Skeletal muscle tissue (tissue), 4 donors: ENCODE data around the gene GBP6. TPM values are rescaled to one million over a fixed set of nuclear protein-coding genes. Genes with fewer than 3 reads are reported as not detected.
"Not testable (repeated sequence)": the region's sequence is repeated elsewhere in the genome, so short reads cannot be mapped to it uniquely, and the experiment has no call there.

Experiments
- H3K27ac ChIP-seq: one replicate; pipeline ENCODE4 v1.7.0; 2013; ENCODE audit warnings: mild to moderate bottlenecking, low read depth, low read length, inconsistent platforms
- H3K27me3 ChIP-seq, 3 donors: one replicate each; pipeline ENCODE4 v1.7.0; 2013; ENCODE audit warnings: low read length in 3 of 3; ENCODE audit not compliant: control insufficient read depth in 3 of 3, insufficient read depth in 3 of 3
- H3K36me3 ChIP-seq, 3 donors: one replicate each; pipeline ENCODE4 v1.7.0; 2013; ENCODE audit warnings: low read length in 3 of 3; ENCODE audit not compliant: control insufficient read depth in 3 of 3, insufficient read depth in 3 of 3
- H3K4me1 ChIP-seq, 3 donors: one replicate each; pipeline ENCODE4 v1.7.0; 2013; ENCODE audit warnings: low read length in 3 of 3, mild to moderate bottlenecking in 3 of 3; ENCODE audit not compliant: control insufficient read depth in 3 of 3, insufficient read depth in 3 of 3
- H3K4me3 ChIP-seq, 3 donors: one replicate each; pipeline ENCODE4 v1.7.0; 2013; ENCODE audit warnings: low read length in 3 of 3
- H3K9ac ChIP-seq, 3 donors: one replicate each; pipeline ENCODE4 v1.7.0; 2013; ENCODE audit warnings: low read length in 3 of 3, mild to moderate bottlenecking in 3 of 3, moderate library complexity in 2 of 3, low read depth in 1 of 3
- H3K9me3 ChIP-seq, 3 donors: one replicate each; pipeline ENCODE4 v1.7.0; 2013; ENCODE audit warnings: low read length in 3 of 3; ENCODE audit not compliant: control insufficient read depth in 3 of 3
- total RNA-seq: library from RNA; depleted of rRNA; stranded (reverse); fragments of >200 nt; gene quantifications from one replicate; pipeline ENCODE4 v1.2.3, GENCODE V29; 2014
- donor health status: Osteomylitis.

Gene GBP6
- total RNA-seq, 1 donor from 2014 or later = not detected

DNA sequence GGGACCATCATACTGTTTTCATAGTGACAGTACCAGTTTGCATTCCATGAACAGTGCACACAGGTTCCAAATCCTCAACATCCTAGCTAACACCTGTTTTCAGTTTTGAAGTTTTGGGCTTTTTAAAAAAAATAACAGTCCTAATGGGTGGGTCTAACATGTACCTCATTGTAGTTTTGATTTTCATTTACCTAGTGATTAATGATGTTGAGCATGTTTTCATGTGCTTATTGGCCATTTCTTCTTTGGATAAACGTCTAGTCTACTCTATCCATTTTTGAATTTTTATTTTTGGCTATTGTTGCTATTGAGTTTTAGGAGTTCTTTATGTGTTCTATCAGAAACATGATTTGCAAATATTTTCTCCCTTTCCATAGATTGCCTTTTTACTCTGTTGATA, 3.4 kb downstream of the GBP6 start:
- H3K27ac ChIP-seq = no peak overlapping the region
- H3K9me3 ChIP-seq = no peaks in the 10 kb centered on the region
- no peaks in the 10 kb centered on the region for H3K4me1 ChIP-seq
- H3K36me3 ChIP-seq = no peaks in the 10 kb centered on the region
- H3K9ac ChIP-seq = no peak overlapping the region
- no peak overlapping the region for H3K4me3 ChIP-seq
- H3K27me3 ChIP-seq = peaks cover 0 to 2% (median 0%) of the 10 kb centered on the region in 3 donors

DNA sequence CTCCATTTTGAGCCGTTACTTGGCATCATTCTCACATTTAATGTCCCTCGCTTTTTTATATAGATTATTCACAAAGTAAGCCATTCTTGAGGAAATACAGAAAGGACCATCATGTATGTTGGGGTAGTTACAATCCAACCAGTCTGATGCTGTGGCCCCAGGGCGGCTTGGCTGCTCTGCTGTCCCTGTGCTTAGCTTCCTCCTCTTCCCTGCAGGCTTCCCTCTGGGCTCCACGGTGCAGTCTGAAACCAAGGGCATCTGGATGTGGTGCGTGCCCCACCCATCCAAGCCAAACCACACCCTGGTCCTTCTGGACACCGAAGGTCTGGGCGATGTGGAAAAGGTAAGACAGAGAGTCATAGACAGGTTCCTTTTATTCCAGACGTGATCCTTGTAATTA, 5.5 kb downstream of the GBP6 start:
- Histone ChIP-seq H3K36me3 (no peaks in the 10 kb centered on the region), H3K27ac (no peak overlapping the region), H3K9ac (no peak overlapping the region), H3K4me3 (no peak overlapping the region), H3K9me3 (no peaks in the 10 kb centered on the region), H3K4me1 (no peaks in the 10 kb centered on the region), H3K27me3 (peaks cover 0 to 2% (median 0%) of the 10 kb centered on the region in 3 donors)

DNA sequence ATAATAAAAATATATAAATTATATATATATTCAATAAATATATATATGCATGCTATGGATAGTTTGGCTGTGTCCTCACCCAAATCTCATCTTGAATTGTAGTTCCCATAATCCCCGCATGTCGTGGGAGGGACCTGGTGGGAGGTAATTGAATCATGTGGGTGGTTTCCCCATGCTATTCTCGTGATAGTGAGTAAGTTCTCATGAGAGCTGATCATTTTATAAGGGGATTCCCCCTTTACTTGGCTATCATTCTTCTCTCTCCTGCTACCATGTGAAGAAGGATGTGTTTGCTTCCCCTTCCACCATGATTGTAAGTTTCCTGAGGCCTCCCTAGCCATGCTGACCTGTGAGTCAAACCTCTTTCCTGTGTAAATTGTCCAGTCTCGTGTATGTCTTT, 10.0 kb downstream of the GBP6 start:
- not testable (repeated sequence) for H3K27ac ChIP-seq, H3K9me3 ChIP-seq, H3K4me1 ChIP-seq, H3K36me3 ChIP-seq, H3K4me3 ChIP-seq, H3K27me3 ChIP-seq, H3K9ac ChIP-seq

DNA sequence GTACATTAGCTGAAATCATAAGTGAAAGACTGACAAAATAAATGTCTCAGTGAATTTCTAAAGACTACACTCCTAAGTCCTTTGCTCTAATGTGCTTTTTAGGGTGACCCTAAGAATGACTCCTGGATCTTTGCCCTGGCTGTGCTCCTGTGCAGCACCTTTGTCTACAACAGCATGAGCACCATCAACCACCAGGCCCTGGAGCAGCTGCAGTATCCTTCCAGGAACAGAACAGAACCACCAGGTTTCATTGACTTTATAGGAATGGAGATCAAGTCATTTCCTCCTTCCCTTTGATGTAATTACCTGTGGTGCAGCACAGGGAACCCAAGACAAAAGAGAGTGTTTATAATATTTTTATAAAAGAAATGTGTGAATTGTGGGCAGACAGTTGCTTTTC, 14.1 kb downstream of the GBP6 start:
- no peaks in the 10 kb centered on the region for H3K4me1 ChIP-seq
- H3K4me3 ChIP-seq = no peak overlapping the region
- no peaks in the 10 kb centered on the region for H3K27me3 ChIP-seq
- no peak overlapping the region for H3K9ac ChIP-seq
- no peak overlapping the region for H3K27ac ChIP-seq
- H3K9me3 ChIP-seq = no peaks in the 10 kb centered on the region
- no peaks in the 10 kb centered on the region for H3K36me3 ChIP-seq

DNA sequence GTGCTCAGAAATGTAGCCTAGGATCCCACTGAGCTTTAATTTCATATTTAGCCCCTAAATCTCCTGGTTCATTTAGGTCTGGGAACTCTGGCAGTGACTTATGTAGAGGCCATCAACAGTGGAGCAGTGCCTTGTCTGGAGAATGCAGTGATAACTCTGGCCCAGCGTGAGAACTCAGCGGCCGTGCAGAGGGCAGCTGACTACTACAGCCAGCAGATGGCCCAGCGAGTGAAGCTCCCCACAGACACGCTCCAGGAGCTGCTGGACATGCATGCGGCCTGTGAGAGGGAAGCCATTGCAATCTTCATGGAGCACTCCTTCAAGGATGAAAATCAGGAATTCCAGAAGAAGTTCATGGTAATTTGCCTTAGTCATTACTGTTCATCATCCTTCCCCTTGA, 17.8 kb downstream of the GBP6 start:
- no peaks in the 10 kb centered on the region for H3K36me3 ChIP-seq
- H3K9me3 ChIP-seq = no peaks in the 10 kb centered on the region
- H3K27ac ChIP-seq = no peak overlapping the region
- no peaks in the 10 kb centered on the region for H3K27me3 ChIP-seq
- H3K4me3 ChIP-seq = no peak overlapping the region
- no peak overlapping the region for H3K9ac ChIP-seq
- H3K4me1 ChIP-seq = no peaks in the 10 kb centered on the region

DNA sequence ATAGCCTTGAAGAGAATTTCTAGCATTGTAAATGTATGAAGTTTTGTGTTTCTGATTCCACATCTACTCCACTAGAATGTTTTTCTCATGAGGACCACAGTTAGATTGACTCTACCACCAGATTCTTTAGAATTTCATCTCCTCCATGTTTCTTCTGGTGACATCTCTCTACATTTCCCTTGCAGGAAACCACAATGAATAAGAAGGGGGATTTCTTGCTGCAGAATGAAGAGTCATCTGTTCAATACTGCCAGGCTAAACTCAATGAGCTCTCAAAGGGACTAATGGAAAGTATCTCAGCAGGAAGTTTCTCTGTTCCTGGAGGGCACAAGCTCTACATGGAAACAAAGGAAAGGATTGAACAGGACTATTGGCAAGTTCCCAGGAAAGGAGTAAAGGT, 18.6 kb downstream of the GBP6 start:
- Histone ChIP-seq H3K9ac (no peak overlapping the region), H3K27ac (no peak overlapping the region), H3K36me3 (no peaks in the 10 kb centered on the region), H3K27me3 (no peaks in the 10 kb centered on the region), H3K4me3 (no peak overlapping the region), H3K4me1 (no peaks in the 10 kb centered on the region), H3K9me3 (no peaks in the 10 kb centered on the region)

DNA sequence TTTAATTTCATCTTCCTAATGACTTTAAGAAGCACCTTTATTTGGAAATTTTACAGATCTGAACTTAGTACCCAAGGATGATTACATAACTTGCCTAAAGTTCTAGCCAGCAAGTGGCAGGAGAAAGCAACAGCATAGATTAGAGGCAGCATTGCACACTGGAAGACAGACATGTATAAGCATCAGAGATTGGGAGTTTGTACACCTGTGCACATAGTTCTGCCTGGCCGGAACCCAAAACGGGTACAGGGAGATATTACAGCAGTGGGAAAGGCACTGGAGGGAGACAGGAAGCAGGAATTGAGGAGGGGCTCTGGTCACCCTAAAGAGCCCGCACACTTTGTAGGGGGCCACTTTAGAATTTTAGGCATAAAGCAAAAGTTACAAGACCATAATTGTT, 19.3 kb downstream of the GBP6 start:
- H3K9me3 ChIP-seq = no peaks in the 10 kb centered on the region
- no peaks in the 10 kb centered on the region for H3K27me3 ChIP-seq
- no peak overlapping the region for H3K27ac ChIP-seq
- H3K9ac ChIP-seq = no peak overlapping the region
- no peak overlapping the region for H3K4me3 ChIP-seq
- H3K36me3 ChIP-seq = no peaks in the 10 kb centered on the region
- no peaks in the 10 kb centered on the region for H3K4me1 ChIP-seq

DNA sequence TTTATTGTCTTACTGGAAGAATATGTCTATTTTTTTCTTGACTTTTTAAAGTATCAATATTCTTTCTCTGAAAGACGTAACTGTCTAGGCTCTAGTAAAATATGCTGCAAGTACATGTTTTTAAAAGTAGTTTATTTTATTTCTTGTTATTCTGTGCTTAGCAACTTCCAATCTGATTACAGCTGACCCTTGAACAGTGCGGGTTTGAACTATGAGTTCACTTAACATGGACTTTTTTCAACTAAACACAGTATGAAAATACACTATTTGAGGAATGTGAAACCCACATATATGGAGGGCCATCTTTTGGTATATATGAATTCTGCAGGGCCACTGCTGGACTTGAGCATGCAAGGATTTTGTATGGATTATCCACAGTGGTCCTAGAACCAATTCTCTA, 26.8 kb downstream of the GBP6 start:
- no peak overlapping the region for H3K27ac ChIP-seq

DNA sequence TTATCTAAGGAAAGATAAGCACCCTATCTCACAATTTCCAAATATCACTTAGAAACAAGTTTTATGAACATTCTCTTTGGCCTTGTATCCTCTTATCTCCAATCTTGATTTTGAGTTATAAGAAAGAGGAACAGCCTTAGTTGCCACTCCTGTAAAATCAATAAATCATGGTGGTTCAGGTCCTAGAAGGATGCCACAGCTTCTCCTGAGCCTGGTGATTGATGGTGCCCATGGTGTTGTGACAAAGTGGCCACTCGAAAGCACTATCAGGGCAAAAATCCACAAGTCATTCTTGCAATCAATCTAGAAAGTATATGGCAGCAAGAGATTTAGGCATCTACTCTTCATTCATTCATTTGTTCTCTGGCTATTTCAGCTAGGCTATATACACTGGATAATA, 27.8 kb downstream of the GBP6 start:
- H3K9ac ChIP-seq = no peak overlapping the region
- H3K36me3 ChIP-seq = no peaks in the 10 kb centered on the region
- H3K27ac ChIP-seq = no peak overlapping the region
- H3K27me3 ChIP-seq = no peaks in the 10 kb centered on the region
- H3K4me3 ChIP-seq = no peak overlapping the region
- peaks cover 0 to 2% (median 1%) of the 10 kb centered on the region in 3 donors for H3K9me3 ChIP-seq
- H3K4me1 ChIP-seq = no peaks in the 10 kb centered on the region

More for the DNA sequence above, 26.8 kb downstream of the GBP6 start:
- H3K9me3 ChIP-seq = peaks cover 0 to 2% (median 1%) of the 10 kb centered on the region in 3 donors
- H3K4me3 ChIP-seq = no peak overlapping the region
- H3K27me3 ChIP-seq = no peaks in the 10 kb centered on the region
- no peaks in the 10 kb centered on the region for H3K36me3 ChIP-seq
- H3K9ac ChIP-seq = no peak overlapping the region
- H3K4me1 ChIP-seq = no peaks in the 10 kb centered on the region

DNA sequence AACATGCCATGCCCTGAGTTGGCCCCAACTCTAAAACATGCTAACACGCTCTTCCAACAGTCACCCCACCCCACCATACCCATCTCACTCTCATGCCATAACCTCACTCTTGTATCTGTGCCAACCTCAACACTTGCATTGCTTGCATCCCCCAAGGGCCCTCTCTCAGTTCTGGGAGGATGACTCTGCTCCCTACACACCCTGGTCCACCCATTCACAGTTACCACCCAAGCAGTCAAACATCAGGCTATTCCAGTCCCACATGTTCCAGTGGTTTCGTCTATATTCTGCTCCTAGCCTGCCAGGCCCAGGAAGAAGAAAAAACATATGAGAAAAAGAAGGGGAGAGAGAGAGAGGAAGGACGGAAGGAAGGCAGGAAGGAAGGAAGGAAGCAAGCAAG, 31.0 kb downstream of the GBP6 start:
- peaks cover 0 to 2% (median 1%) of the 10 kb centered on the region in 3 donors for H3K9me3 ChIP-seq
- H3K27ac ChIP-seq = no peak overlapping the region
- H3K36me3 ChIP-seq = no peaks in the 10 kb centered on the region
- no peak overlapping the region for H3K4me3 ChIP-seq
- H3K4me1 ChIP-seq = no peaks in the 10 kb centered on the region
- no peak overlapping the region for H3K9ac ChIP-seq
- H3K27me3 ChIP-seq = no peaks in the 10 kb centered on the region

DNA sequence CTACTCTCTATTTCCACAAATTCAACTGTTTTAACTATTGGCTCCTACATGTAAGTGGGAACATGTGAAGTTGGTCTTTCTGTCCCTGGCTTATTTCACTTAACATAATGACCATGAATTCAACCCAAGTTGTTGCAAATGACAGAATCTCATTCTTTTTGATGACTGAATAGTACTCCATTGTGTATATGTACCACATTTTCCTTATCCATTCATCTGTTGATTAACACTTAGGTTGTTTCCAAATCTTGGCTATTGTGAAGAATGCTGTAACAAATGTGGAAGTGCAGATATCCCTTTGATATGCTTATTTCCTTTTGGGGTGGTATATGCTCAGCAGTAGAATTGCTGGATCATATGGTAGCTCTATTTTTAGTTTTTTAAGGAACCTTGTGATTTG, 33.0 kb downstream of the GBP6 start:
- Histone ChIP-seq H3K27ac (no peak overlapping the region), H3K9ac (no peak overlapping the region), H3K4me3 (no peak overlapping the region), H3K9me3 (peaks cover 0 to 2% (median 1%) of the 10 kb centered on the region in 3 donors), H3K4me1 (no peaks in the 10 kb centered on the region), H3K27me3 (no peaks in the 10 kb centered on the region), H3K36me3 (no peaks in the 10 kb centered on the region)
